ENCODE measurements around the gene CCNC.
A peak's percentile ranks its signal among the peaks of the same experiment; 100 is the strongest.

CCNC gene

GRCh38 chr6:99543968-99544367 is 24.5 kb downstream of the CCNC start:
- no peak for DNase-seq

GRCh38 chr6:99530627-99531026 is 37.8 kb downstream of the CCNC start:
- DNase-seq = no peak

GRCh38 chr6:99522531-99522930 is 45.9 kb downstream of the CCNC start:
- no peak for DNase-seq

- peak in 1 of 2 experiments; percentile 37 for DNase-seq
Observed at GRCh38 chr6:99521633-99522151, 46.8 kb downstream of the CCNC start.

- DNase-seq = peak; percentile 53 to 69
Observed at GRCh38 chr6:99520855-99521632, 47.4 kb downstream of the CCNC start.

GRCh38 chr6:99519446-99519845 is 49.0 kb downstream of the CCNC start:
- no peak for DNase-seq

GRCh38 chr6:99514089-99514488 is 54.4 kb downstream of the CCNC start:
- DNase-seq = peak; percentile 14 to 54

- DNase-seq = no peak
Observed at GRCh38 chr6:99512033-99512432, 56.4 kb downstream of the CCNC start.

GRCh38 chr6:99507648-99508047 is 60.8 kb downstream of the CCNC start:
- no peak for DNase-seq

- DNase-seq = no peak
Observed at GRCh38 chr6:99501762-99502161, 66.7 kb downstream of the CCNC start.

- peak; percentile 37 to 83 for DNase-seq
Observed at GRCh38 chr6:99498421-99498820, 70.0 kb downstream of the CCNC start.

- no peak for DNase-seq
Observed at GRCh38 chr6:99495466-99495865, 73.0 kb downstream of the CCNC start.

Data from NCI-H524 (cell line).